Activated CD8-positive, alpha-beta T cell treated with anti-CD3 and anti-CD28 coated beads for 36 hours (primary cell): Measurements from ENCODE around the gene GPR158. TPM values are rescaled to one million over a fixed set of nuclear protein-coding genes. Genes with fewer than 3 reads are reported as not detected.

ENCODE experiments used
- ATAC-seq: fragments of 200-7000 bp; cut with Tn5 transposase; one replicate; pipeline ENCODE4 v1.10.0; 2021; ENCODE audit warnings: mild to moderate bottlenecking, moderate library complexity
- CTCF ChIA-PET: fragments of 350-600 bp; sonication (Branson Sonifier 250); formaldehyde crosslinking; loops from one replicate; lab custom pipeline; 2021; ENCODE audit warnings: antibody characterized with exemption; lab: Charles Lee
- POLR2A ChIA-PET: fragments of 350-600 bp; sonication (Branson Sonifier 250); formaldehyde crosslinking; loops from one replicate; lab custom pipeline; 2021; ENCODE audit warnings: antibody characterized with exemption; lab: Charles Lee
- DNase-seq: peaks from one replicate; pipeline ENCODE4 v3.0.0-alpha.2; 2020
- H3K27ac Mint-ChIP-seq: one replicate; pipeline ENCODE4 v1.8.0; 2021; ENCODE audit warnings: mild to moderate bottlenecking, mixed read lengths
- H3K27me3 Mint-ChIP-seq: one replicate; pipeline ENCODE4 v1.8.0; 2021; ENCODE audit warnings: mixed read lengths
- H3K36me3 Mint-ChIP-seq: one replicate; pipeline ENCODE4 v1.8.0; 2021; ENCODE audit warnings: low read depth, mixed read lengths
- H3K4me1 Mint-ChIP-seq: one replicate; pipeline ENCODE4 v1.8.0; 2021; ENCODE audit warnings: low read depth, mixed read lengths
- H3K4me3 Mint-ChIP-seq: one replicate; pipeline ENCODE4 v1.8.0; 2021; ENCODE audit warnings: mild to moderate bottlenecking, moderate library complexity, mixed read lengths
- H3K9me3 Mint-ChIP-seq: one replicate; pipeline ENCODE4 v1.8.0; 2021; ENCODE audit warnings: mixed read lengths
- CTCF ChIP-seq: fragments of 200-600 bp; IDR thresholded peaks from one replicate; pipeline ENCODE4 v1.8.0; 2022; ENCODE audit warnings: antibody characterized with exemption, mild to moderate bottlenecking
- intact Hi-C: fragments of 100-400 bp; cut with micrococcal nuclease; formaldehyde crosslinking; loops from one replicate; pipeline ENCODE4 v1.10.0; 2022
- total RNA-seq, 2 experiments: library from RNA; stranded (reverse); gene quantifications; one replicate each; pipeline ENCODE4 v1.2.3, GENCODE V29; 2021

Gene GPR158
- total RNA-seq, 2 experiments from 2014 or later, result not detected

GRCh38 chr10:25509151-25509550 is 334.4 kb downstream of the GPR158 start:
- no peak for ATAC-seq
- ChIA-PET CTCF (no interaction called here), POLR2A (no interaction called here)
- no peak for TF ChIP-seq CTCF
- intact Hi-C loops, result no loop called here
- Mint-ChIP-seq H3K27ac (no peak overlapping the region), H3K9me3 (peaks cover 19% of the 10 kb centered on the region), H3K4me1 (no peaks in the 10 kb centered on the region), H3K36me3 (no peaks in the 10 kb centered on the region), H3K4me3 (no peak overlapping the region), H3K27me3 (no peaks in the 10 kb centered on the region)
- DNase-seq, result no peak

GRCh38 chr10:25522294-25522693 is 347.5 kb downstream of the GPR158 start:
- intact Hi-C loops, result no loop called here
- Mint-ChIP-seq H3K27me3 (no peaks in the 10 kb centered on the region), H3K4me1 (no peaks in the 10 kb centered on the region), H3K9me3 (peaks cover 14% of the 10 kb centered on the region), H3K4me3 (no peak overlapping the region), H3K27ac (no peak overlapping the region), H3K36me3 (no peaks in the 10 kb centered on the region)
- no peak for TF ChIP-seq CTCF
- DNase-seq (no peak), ATAC-seq (no peak)
- ChIA-PET CTCF (interaction anchor here (0.9 kb wide), 1 partner anchor 27 kb away, joined by 3 read pairs; no protein-coding TSS in a partner anchor), POLR2A (no interaction called here)

GRCh38 chr10:25522946-25523608 is 348.3 kb downstream of the GPR158 start:
- DNase-seq, result no peak
- intact Hi-C loops, result no loop called here
- Mint-ChIP-seq H3K27me3 (no peaks in the 10 kb centered on the region), H3K9me3 (peaks cover 14% of the 10 kb centered on the region), H3K4me3 (no peak overlapping the region), H3K36me3 (no peaks in the 10 kb centered on the region), H3K4me1 (no peaks in the 10 kb centered on the region), H3K27ac (no peak overlapping the region)
- CTCF ChIA-PET, result interaction anchor here (0.9 kb wide), 1 partner anchor 26 kb away, joined by 3 read pairs; no protein-coding TSS in a partner anchor
- no peak for TF ChIP-seq CTCF
- POLR2A ChIA-PET, result no interaction called here
- no peak for ATAC-seq

GRCh38 chr10:25530306-25530705 is 355.5 kb downstream of the GPR158 start:
- ChIA-PET CTCF (no interaction called here), POLR2A (no interaction called here)
- Mint-ChIP-seq H3K27me3 (no peaks in the 10 kb centered on the region), H3K27ac (no peak overlapping the region), H3K4me3 (no peak overlapping the region), H3K4me1 (no peaks in the 10 kb centered on the region), H3K36me3 (no peaks in the 10 kb centered on the region), H3K9me3 (peaks cover 2% of the 10 kb centered on the region)
- TF ChIP-seq CTCF, result no peak
- DNase-seq (no peak), ATAC-seq (no peak)
- intact Hi-C loops, result no loop called here

- intact Hi-C loops, result no loop called here
- ATAC-seq (no peak), DNase-seq (no peak)
- ChIA-PET POLR2A (no interaction called here), CTCF (no interaction called here)
- Mint-ChIP-seq H3K4me3 (no peak overlapping the region), H3K4me1 (no peaks in the 10 kb centered on the region), H3K9me3 (no peaks in the 10 kb centered on the region), H3K36me3 (no peaks in the 10 kb centered on the region), H3K27me3 (no peaks in the 10 kb centered on the region), H3K27ac (no peak overlapping the region)
- no peak for TF ChIP-seq CTCF
These were observed 356.8 kb downstream of the GPR158 start for GRCh38 chr10:25531457-25532061.
